OCI-LY1 (cell line): ENCODE results near the gene DDX51.
"Not testable (repeated sequence)": the region's sequence is repeated elsewhere in the genome, so short reads cannot be mapped to it uniquely, and the experiment has no call there.

Experiments
- EZH2 ChIP-seq: fragments of 200-600 bp; sonication (generic), shearing (Covaris generic); IDR thresholded peaks from 2 replicates; pipeline ENCODE4 v1.8.0; 2017; ENCODE audit warnings: borderline replicate concordance, mixed run types, mild to moderate bottlenecking, antibody characterized with exemption, low read length, moderate library complexity, mixed read lengths
- TF ChIP-seq, protein P1 (sequence below): fragments of 200-600 bp; sonication (generic), shearing (Covaris generic); IDR thresholded peaks from 2 replicates; pipeline ENCODE4 v1.5.1; 2017; ENCODE audit warnings: mild to moderate bottlenecking, antibody characterized with exemption, low read length, moderate library complexity, mixed read lengths

DNA sequence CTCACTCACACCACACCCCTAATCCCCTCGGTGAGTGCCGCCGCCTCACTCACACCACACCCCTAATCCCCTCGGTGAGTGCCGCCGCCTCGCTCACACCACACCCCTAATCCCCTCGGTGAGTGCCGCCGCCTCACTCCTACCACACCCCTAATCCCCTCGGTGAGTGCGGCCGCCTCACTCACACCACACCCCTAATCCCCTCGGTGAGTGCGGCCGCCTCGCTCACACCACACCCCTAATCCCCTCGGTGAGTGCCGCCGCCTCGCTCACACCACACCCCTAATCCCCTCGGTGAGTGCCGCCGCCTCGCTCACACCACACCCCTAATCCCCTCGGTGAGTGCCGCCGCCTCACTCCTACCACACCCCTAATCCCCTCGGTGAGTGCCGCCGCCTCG lies 5.4 kb upstream of the DDX51 start:
- TF ChIP-seq, protein P1, sequence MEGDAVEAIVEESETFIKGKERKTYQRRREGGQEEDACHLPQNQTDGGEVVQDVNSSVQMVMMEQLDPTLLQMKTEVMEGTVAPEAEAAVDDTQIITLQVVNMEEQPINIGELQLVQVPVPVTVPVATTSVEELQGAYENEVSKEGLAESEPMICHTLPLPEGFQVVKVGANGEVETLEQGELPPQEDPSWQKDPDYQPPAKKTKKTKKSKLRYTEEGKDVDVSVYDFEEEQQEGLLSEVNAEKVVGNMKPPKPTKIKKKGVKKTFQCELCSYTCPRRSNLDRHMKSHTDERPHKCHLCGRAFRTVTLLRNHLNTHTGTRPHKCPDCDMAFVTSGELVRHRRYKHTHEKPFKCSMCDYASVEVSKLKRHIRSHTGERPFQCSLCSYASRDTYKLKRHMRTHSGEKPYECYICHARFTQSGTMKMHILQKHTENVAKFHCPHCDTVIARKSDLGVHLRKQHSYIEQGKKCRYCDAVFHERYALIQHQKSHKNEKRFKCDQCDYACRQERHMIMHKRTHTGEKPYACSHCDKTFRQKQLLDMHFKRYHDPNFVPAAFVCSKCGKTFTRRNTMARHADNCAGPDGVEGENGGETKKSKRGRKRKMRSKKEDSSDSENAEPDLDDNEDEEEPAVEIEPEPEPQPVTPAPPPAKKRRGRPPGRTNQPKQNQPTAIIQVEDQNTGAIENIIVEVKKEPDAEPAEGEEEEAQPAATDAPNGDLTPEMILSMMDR = not testable (repeated sequence)
- not testable (repeated sequence) for TF ChIP-seq EZH2
